NOMO-1 treated with DMSO at 0.1 percent for 48 hours (cell line): ENCODE data around the gene ADAMTSL4.
"Not testable (repeated sequence)": the region's sequence is repeated elsewhere in the genome, so short reads cannot be mapped to it uniquely, and the experiment has no call there.

ENCODE experiments used
- DNase-seq: peaks from one replicate; lab custom pipeline; 2025; ENCODE audit not compliant: unreplicated experiment; lab: John Stamatoyannopoulos, UW

The ADAMTSL4 gene

GRCh38 chr1:150566589-150567340 is 17.6 kb downstream of the ADAMTSL4 start:
- DNase-seq, result no peak

GRCh38 chr1:150567341-150567716 is 18.1 kb downstream of the ADAMTSL4 start:
- no peak for DNase-seq

GRCh38 chr1:150567717-150568593 is 18.7 kb downstream of the ADAMTSL4 start:
- DNase-seq, result no peak

- DNase-seq, result no peak
Measured at GRCh38 chr1:150568594-150568966, 19.4 kb downstream of the ADAMTSL4 start.

- DNase-seq, result no peak
Measured at GRCh38 chr1:150572918-150573647, 23.9 kb downstream of the ADAMTSL4 start.

- not testable (repeated sequence) for DNase-seq
Measured at GRCh38 chr1:150573648-150574071, 24.5 kb downstream of the ADAMTSL4 start.

- DNase-seq, result no peak
Measured at GRCh38 chr1:150574260-150575071, 25.3 kb downstream of the ADAMTSL4 start.

- DNase-seq, result no peak
Measured at GRCh38 chr1:150575072-150575489, 25.9 kb downstream of the ADAMTSL4 start.

GRCh38 chr1:150575518-150576366 is 26.5 kb downstream of the ADAMTSL4 start:
- DNase-seq, result peak; percentile 24

- DNase-seq, result peak; percentile 22
Measured at GRCh38 chr1:150576367-150576711, 27.1 kb downstream of the ADAMTSL4 start.

- no peak for DNase-seq
Measured at GRCh38 chr1:150576794-150577556, 27.8 kb downstream of the ADAMTSL4 start.

GRCh38 chr1:150577557-150578271 is 28.5 kb downstream of the ADAMTSL4 start:
- DNase-seq, result peak; percentile 21

- DNase-seq, result peak; percentile 36
Measured at GRCh38 chr1:150578272-150579109, 29.3 kb downstream of the ADAMTSL4 start.

- DNase-seq, result peak; percentile 97
Measured at GRCh38 chr1:150579110-150579944, 30.1 kb downstream of the ADAMTSL4 start, which contains the start of gene MCL1. Gene MCL1 (minus strand): TSS chr1:150579610. CDS start chr1:150579530, 80 bp downstream.

- DNase-seq, result no peak
Measured at GRCh38 chr1:150579945-150580642, 30.9 kb downstream of the ADAMTSL4 start.

- not testable (repeated sequence) for DNase-seq
Measured at GRCh38 chr1:150580966-150581365, 31.8 kb downstream of the ADAMTSL4 start.
